A549 (cell line): Measurements from ENCODE around the gene NUDT9. TPM values are rescaled to one million over a fixed set of nuclear protein-coding genes. Genes with fewer than 3 reads are reported as not detected.

Source experiments
- ATAC-seq, 2 experiments: fragments of 200-7000 bp in 1 of 2; fragments of >200 bp in 1 of 2; cut with Nextera tagmentation in 1 of 2; cut with Tn5 transposase in 1 of 2; 3 replicates each; pipeline versions ENCODE4 v1.8.0 to v1.9.1; 2018 to 2020; ENCODE audit warnings: mild to moderate bottlenecking in 1 of 2, moderate library complexity in 1 of 2
- CTCF ChIA-PET: fragments of 300-600 bp; sonication (Branson Sonifier 250); formaldehyde crosslinking; extraction: SDS; loops from one replicate; lab custom pipeline; 2021; ENCODE audit warnings: antibody characterized with exemption, inconsistent platforms; lab: Yijun Ruan, JAX
- POLR2A ChIA-PET: fragments of 350-600 bp; formaldehyde crosslinking; extraction: SDS; loops from one replicate; lab custom pipeline; 2021; ENCODE audit warnings: antibody characterized with exemption, inconsistent platforms; lab: Yijun Ruan, JAX
- DNase-seq, 2 experiments: peaks; one replicate each; pipeline versions ENCODE4 v3.0.0 to v3.0.0-alpha.2; 2011 to 2016; ENCODE audit warnings: low read depth in 1 of 2, low spot score in 1 of 2
- FAIRE-seq: peaks from 2 replicates; lab custom pipeline; 2011; peaks lifted over from hg19 to GRCh38; lab: Jason Lieb, UNC
- H3K27ac ChIP-seq, 2 experiments: fragments of >200 bp; sonication (Bioruptor Twin); formaldehyde crosslinking; 3 replicates each; pipeline ENCODE4 v1.5.1; 2016 to 2017
- H3K4me1 ChIP-seq: fragments of >200 bp; sonication (Bioruptor Twin); formaldehyde crosslinking; 3 replicates; pipeline ENCODE4 v1.6.1; 2016
- H3K4me2 ChIP-seq: fragments of >200 bp; sonication (Bioruptor Twin); formaldehyde crosslinking; 3 replicates; pipeline ENCODE4 v1.6.1; 2016
- H3K4me3 ChIP-seq: fragments of >200 bp; sonication (Bioruptor Twin); formaldehyde crosslinking; 3 replicates; pipeline ENCODE4 v1.5.1; 2016
- H3K9me3 ChIP-seq: fragments of >200 bp; sonication (Bioruptor Twin); formaldehyde crosslinking; 3 replicates; pipeline ENCODE4 v1.6.1; 2016
- CEBPB ChIP-seq, 2 experiments: fragments of >200 bp in 1 of 2; sonication (Bioruptor Twin) in 1 of 2; formaldehyde crosslinking in 1 of 2; IDR thresholded peaks; 2 replicates each; pipeline ENCODE4 v1.6.1; 2012 to 2016
- HOXB5 ChIP-seq: fragments of 250-450 bp; sonication (Bioruptor Pico); IDR thresholded peaks from 2 replicates; pipeline ENCODE4 v1.5.0; 2020; ENCODE audit warnings: mild to moderate bottlenecking, moderate library complexity
- JUN ChIP-seq, 2 experiments: fragments of >200 bp; sonication (Bioruptor Twin); formaldehyde crosslinking; IDR thresholded peaks; 2 replicates in 1 of 2; 3 replicates in 1 of 2; pipeline ENCODE4 v1.6.1; 2016 to 2017
- NR3C1 ChIP-seq: fragments of >200 bp; sonication (Bioruptor Twin); formaldehyde crosslinking; IDR thresholded peaks from 3 replicates; pipeline ENCODE4 v1.6.1; 2017
- RAD21 ChIP-seq, 2 experiments: fragments of >200 bp in 1 of 2; sonication (Bioruptor Twin) in 1 of 2; formaldehyde crosslinking in 1 of 2; IDR thresholded peaks in 1 of 2; conservative IDR thresholded peaks in 1 of 2; 2 replicates in 1 of 2; 3 replicates in 1 of 2; pipeline ENCODE4 v1.6.1; 2012 to 2018; ENCODE audit warnings: inconsistent platforms in 1 of 2
- RFX5 ChIP-seq: fragments of 450-650 bp; IDR thresholded peaks from 2 replicates; pipeline ENCODE4 v1.7.1; 2014; ENCODE audit warnings: antibody characterized with exemption, mild to moderate bottlenecking, moderate library complexity
- SREBF2 ChIP-seq: fragments of 450-650 bp; IDR thresholded peaks from 2 replicates; pipeline ENCODE4 v1.6.1; 2014; ENCODE audit warnings: mild to moderate bottlenecking, moderate library complexity
- TFCP2L1 ChIP-seq: fragments of 250-450 bp; sonication (Bioruptor Pico); IDR thresholded peaks from 2 replicates; pipeline ENCODE4 v1.5.0; 2021; ENCODE audit warnings: mild to moderate bottlenecking
- ZSCAN20 ChIP-seq: fragments of 250-450 bp; sonication (Bioruptor Pico); IDR thresholded peaks from 2 replicates; pipeline ENCODE4 v1.8.0; 2022; ENCODE audit warnings: mild to moderate bottlenecking, moderate library complexity
- WGBS: methylation state at CpG from one replicate; pipeline ENCODE4 v1.1.6; 2017; ENCODE audit errors: missing lambda C conversion rate; 5-methylcytosine and 5-hydroxymethylcytosine counted together
- polyA plus RNA-seq, 4 experiments: library from polyadenylated mRNA; depleted of rRNA in 3 of 4; stranded (reverse); fragments of >200 nt; fragmentation: RNase III in 1 of 4; extraction: RNeasy Plus Mini Kit Qiagen cat#74134 plus additional on column Dnase treatment in 1 of 4; gene quantifications; 2 replicates in 3 of 4; 3 replicates in 1 of 4; pipeline ENCODE4 v1.2.3, GENCODE V29; 2011 to 2017
- TF ChIP-seq, protein P1 (sequence below): fragments of >200 bp; sonication (Bioruptor Twin); formaldehyde crosslinking; IDR thresholded peaks from 2 replicates; pipeline ENCODE4 v1.6.1; 2016
- TF ChIP-seq, protein P2 (sequence below): fragments of 250-450 bp; sonication (Bioruptor Pico); IDR thresholded peaks from 2 replicates; pipeline ENCODE4 v1.5.0; 2021; ENCODE audit warnings: mild to moderate bottlenecking, moderate library complexity, borderline replicate concordance
- TF ChIP-seq, protein P3 (sequence below): fragments of 450-650 bp; IDR thresholded peaks from 2 replicates; pipeline ENCODE4 v1.6.1; 2014; ENCODE audit warnings: antibody characterized with exemption
- TF ChIP-seq, protein P4 (sequence below): IDR thresholded peaks from 2 replicates; pipeline ENCODE4 v1.6.1; 2012; ENCODE audit warnings: low read depth, borderline replicate concordance
- TF ChIP-seq, protein P5 (sequence below): IDR thresholded peaks from 2 replicates; pipeline ENCODE4 v1.6.1; 2012
- TF ChIP-seq, protein P6 (sequence below): fragments of 250-450 bp; sonication (Bioruptor Pico); IDR thresholded peaks from 2 replicates; pipeline ENCODE4 v1.5.0; 2020; ENCODE audit warnings: low read depth, mild to moderate bottlenecking, moderate library complexity
- TF ChIP-seq, protein P7 (sequence below): fragments of >200 bp; sonication (Bioruptor Twin); formaldehyde crosslinking; IDR thresholded peaks from 3 replicates; pipeline ENCODE4 v1.5.1; 2016
- TF ChIP-seq, protein P8 (sequence below): fragments of 200-600 bp; sonication (generic); IDR thresholded peaks from 2 replicates; pipeline ENCODE4 v1.6.1; 2016; ENCODE audit warnings: antibody characterized with exemption, mild to moderate bottlenecking, moderate library complexity
- TF ChIP-seq, protein P9 (sequence below): fragments of >200 bp; sonication (Bioruptor Twin); formaldehyde crosslinking; IDR thresholded peaks from 3 replicates; pipeline ENCODE4 v1.6.1; 2016
- TF ChIP-seq, protein P10 (sequence below): IDR thresholded peaks from 2 replicates; pipeline ENCODE4 v1.6.1; 2012

The NUDT9 gene
- polyA plus RNA-seq, 2 of the 4 experiments (the other 2 are of a cell fraction) = 36.7 to 44.0 TPM

DNA sequence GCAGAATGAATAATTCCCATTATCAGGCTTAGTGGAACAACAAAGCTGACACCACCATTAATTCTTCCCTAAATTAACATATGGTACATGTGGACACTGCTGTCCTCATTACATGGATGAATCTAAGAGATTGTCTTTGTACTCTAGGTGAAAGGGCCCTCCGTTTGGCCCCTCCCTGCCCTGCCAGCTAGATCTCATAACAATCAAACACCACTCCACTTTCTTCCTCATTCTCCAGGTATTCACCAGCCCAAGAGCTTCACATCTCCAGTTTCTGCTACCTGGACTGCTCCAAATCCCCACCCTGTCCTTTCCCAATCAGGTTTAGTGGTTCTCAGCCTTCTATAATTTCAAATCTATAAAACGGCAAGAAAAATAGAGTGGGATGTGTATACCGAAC lies 35.1 kb upstream of the NUDT9 start:
- ChIA-PET CTCF (no interaction called here), POLR2A (no interaction called here)
- ATAC-seq = no peak
- no peak for DNase-seq
- Histone ChIP-seq H3K4me2 (peak overlapping the region; percentile 77; the same call in 2 of the 3 replicates), H3K4me3 (no peak overlapping the region), H3K4me1 (peaks cover 7% of the 10 kb centered on the region; the same call in 1 of the 3 replicates), H3K27ac (no peak overlapping the region), H3K9me3 (no peaks in the 10 kb centered on the region)
- FAIRE-seq = no peak
- TF ChIP-seq HOXB5 (CRISPR knock-in tag) = no peak
- TF ChIP-seq, protein P1, sequence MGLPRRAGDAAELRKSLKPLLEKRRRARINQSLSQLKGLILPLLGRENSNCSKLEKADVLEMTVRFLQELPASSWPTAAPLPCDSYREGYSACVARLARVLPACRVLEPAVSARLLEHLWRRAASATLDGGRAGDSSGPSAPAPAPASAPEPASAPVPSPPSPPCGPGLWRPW = no peak
- TF ChIP-seq, protein P2, sequence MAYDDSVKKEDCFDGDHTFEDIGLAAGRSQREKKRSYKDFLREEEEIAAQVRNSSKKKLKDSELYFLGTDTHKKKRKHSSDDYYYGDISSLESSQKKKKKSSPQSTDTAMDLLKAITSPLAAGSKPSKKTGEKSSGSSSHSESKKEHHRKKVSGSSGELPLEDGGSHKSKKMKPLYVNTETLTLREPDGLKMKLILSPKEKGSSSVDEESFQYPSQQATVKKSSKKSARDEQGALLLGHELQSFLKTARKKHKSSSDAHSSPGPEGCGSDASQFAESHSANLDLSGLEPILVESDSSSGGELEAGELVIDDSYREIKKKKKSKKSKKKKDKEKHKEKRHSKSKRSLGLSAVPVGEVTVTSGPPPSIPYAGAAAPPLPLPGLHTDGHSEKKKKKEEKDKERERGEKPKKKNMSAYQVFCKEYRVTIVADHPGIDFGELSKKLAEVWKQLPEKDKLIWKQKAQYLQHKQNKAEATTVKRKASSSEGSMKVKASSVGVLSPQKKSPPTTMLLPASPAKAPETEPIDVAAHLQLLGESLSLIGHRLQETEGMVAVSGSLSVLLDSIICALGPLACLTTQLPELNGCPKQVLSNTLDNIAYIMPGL (CRISPR knock-in tag) = no peak
- TF ChIP-seq, protein P3, sequence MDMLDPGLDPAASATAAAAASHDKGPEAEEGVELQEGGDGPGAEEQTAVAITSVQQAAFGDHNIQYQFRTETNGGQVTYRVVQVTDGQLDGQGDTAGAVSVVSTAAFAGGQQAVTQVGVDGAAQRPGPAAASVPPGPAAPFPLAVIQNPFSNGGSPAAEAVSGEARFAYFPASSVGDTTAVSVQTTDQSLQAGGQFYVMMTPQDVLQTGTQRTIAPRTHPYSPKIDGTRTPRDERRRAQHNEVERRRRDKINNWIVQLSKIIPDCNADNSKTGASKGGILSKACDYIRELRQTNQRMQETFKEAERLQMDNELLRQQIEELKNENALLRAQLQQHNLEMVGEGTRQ = no peak
- no peak for TF ChIP-seq RAD21 (conservative IDR thresholded peaks at IDR 0.05 in 1 of 2, IDR thresholded peaks at IDR 0.05 in 1 of 2)
- TF ChIP-seq JUN (IDR thresholded peaks at IDR 0.05) = no peak
- TF ChIP-seq, protein P4, sequence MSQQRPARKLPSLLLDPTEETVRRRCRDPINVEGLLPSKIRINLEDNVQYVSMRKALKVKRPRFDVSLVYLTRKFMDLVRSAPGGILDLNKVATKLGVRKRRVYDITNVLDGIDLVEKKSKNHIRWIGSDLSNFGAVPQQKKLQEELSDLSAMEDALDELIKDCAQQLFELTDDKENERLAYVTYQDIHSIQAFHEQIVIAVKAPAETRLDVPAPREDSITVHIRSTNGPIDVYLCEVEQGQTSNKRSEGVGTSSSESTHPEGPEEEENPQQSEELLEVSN = no peak
- TF ChIP-seq CEBPB (IDR thresholded peaks at IDR 0.05) = no peak
- TF ChIP-seq, protein P5, sequence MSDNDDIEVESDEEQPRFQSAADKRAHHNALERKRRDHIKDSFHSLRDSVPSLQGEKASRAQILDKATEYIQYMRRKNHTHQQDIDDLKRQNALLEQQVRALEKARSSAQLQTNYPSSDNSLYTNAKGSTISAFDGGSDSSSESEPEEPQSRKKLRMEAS = no peak
- TF ChIP-seq, protein P6, sequence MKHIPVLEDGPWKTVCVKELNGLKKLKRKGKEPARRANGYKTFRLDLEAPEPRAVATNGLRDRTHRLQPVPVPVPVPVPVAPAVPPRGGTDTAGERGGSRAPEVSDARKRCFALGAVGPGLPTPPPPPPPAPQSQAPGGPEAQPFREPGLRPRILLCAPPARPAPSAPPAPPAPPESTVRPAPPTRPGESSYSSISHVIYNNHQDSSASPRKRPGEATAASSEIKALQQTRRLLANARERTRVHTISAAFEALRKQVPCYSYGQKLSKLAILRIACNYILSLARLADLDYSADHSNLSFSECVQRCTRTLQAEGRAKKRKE = no peak
- TF ChIP-seq, protein P7, sequence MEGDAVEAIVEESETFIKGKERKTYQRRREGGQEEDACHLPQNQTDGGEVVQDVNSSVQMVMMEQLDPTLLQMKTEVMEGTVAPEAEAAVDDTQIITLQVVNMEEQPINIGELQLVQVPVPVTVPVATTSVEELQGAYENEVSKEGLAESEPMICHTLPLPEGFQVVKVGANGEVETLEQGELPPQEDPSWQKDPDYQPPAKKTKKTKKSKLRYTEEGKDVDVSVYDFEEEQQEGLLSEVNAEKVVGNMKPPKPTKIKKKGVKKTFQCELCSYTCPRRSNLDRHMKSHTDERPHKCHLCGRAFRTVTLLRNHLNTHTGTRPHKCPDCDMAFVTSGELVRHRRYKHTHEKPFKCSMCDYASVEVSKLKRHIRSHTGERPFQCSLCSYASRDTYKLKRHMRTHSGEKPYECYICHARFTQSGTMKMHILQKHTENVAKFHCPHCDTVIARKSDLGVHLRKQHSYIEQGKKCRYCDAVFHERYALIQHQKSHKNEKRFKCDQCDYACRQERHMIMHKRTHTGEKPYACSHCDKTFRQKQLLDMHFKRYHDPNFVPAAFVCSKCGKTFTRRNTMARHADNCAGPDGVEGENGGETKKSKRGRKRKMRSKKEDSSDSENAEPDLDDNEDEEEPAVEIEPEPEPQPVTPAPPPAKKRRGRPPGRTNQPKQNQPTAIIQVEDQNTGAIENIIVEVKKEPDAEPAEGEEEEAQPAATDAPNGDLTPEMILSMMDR = no peak
- 79% methylated on average over 3 of the region's 3 CpGs for WGBS

DNA sequence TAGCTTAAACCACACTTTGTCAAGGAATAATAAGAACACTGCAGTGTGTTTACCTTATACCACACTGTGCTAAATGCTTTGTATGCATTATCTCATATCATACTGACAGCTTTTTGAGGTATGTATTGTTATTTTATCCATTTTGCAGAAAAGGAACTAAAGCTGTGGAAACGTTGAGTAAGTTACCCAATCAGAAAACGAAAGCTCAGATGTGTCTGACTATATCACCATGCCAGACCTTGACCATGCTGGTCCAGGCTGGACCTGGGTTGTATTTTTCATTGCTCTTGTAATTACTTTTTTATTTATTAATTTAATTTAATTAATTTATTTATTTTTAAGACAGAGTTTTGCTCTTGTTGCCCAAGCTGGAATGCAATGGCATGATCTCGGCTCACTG lies 33.5 kb upstream of the NUDT9 start:
- ATAC-seq (no peak), DNase-seq (no peak)
- POLR2A ChIA-PET = interaction anchor here (1.0 kb wide), 1 partner anchor 10 kb away, joined by 3 read pairs; no protein-coding TSS in a partner anchor
- WGBS = 71% methylated on average over 3 of the region's 3 CpGs
- CTCF ChIA-PET = interaction anchor here (1.6 kb wide), 1 partner anchor 13 kb away, joined by 7 read pairs; no protein-coding TSS in a partner anchor
- Histone ChIP-seq H3K9me3 (no peaks in the 10 kb centered on the region), H3K27ac (no peak overlapping the region), H3K4me1 (peaks cover 7% of the 10 kb centered on the region; the same call in 1 of the 3 replicates), H3K4me2 (peak overlapping the region; percentile 77)
- TF ChIP-seq, protein P1 = no peak
- TF ChIP-seq TFCP2L1 (CRISPR knock-in tag) (no peak), SREBF2 (no peak), ZSCAN20 (no peak), RFX5 (no peak), NR3C1 (no peak)
- TF ChIP-seq, protein P8, sequence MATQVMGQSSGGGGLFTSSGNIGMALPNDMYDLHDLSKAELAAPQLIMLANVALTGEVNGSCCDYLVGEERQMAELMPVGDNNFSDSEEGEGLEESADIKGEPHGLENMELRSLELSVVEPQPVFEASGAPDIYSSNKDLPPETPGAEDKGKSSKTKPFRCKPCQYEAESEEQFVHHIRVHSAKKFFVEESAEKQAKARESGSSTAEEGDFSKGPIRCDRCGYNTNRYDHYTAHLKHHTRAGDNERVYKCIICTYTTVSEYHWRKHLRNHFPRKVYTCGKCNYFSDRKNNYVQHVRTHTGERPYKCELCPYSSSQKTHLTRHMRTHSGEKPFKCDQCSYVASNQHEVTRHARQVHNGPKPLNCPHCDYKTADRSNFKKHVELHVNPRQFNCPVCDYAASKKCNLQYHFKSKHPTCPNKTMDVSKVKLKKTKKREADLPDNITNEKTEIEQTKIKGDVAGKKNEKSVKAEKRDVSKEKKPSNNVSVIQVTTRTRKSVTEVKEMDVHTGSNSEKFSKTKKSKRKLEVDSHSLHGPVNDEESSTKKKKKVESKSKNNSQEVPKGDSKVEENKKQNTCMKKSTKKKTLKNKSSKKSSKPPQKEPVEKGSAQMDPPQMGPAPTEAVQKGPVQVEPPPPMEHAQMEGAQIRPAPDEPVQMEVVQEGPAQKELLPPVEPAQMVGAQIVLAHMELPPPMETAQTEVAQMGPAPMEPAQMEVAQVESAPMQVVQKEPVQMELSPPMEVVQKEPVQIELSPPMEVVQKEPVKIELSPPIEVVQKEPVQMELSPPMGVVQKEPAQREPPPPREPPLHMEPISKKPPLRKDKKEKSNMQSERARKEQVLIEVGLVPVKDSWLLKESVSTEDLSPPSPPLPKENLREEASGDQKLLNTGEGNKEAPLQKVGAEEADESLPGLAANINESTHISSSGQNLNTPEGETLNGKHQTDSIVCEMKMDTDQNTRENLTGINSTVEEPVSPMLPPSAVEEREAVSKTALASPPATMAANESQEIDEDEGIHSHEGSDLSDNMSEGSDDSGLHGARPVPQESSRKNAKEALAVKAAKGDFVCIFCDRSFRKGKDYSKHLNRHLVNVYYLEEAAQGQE = no peak
- TF ChIP-seq, protein P9, sequence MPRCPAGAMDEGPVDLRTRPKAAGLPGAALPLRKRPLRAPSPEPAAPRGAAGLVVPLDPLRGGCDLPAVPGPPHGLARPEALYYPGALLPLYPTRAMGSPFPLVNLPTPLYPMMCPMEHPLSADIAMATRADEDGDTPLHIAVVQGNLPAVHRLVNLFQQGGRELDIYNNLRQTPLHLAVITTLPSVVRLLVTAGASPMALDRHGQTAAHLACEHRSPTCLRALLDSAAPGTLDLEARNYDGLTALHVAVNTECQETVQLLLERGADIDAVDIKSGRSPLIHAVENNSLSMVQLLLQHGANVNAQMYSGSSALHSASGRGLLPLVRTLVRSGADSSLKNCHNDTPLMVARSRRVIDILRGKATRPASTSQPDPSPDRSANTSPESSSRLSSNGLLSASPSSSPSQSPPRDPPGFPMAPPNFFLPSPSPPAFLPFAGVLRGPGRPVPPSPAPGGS = no peak
- TF ChIP-seq, protein P7 = no peak
- TF ChIP-seq, protein P10, sequence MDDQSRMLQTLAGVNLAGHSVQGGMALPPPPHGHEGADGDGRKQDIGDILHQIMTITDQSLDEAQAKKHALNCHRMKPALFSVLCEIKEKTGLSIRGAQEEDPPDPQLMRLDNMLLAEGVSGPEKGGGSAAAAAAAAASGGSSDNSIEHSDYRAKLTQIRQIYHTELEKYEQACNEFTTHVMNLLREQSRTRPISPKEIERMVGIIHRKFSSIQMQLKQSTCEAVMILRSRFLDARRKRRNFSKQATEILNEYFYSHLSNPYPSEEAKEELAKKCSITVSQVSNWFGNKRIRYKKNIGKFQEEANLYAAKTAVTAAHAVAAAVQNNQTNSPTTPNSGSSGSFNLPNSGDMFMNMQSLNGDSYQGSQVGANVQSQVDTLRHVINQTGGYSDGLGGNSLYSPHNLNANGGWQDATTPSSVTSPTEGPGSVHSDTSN = no peak
- TF ChIP-seq, all 56 proteins: peak for 0
- FAIRE-seq = no peak
- H3K4me3 ChIP-seq = peak overlapping the region; percentile 69
